NCI-H1105 treated with DMSO at 0.1 percent for 48 hours (cell line): Measurements from ENCODE around the gene PRKCE.

ENCODE experiments used
- DNase-seq: peaks from one replicate; lab custom pipeline; 2025; lab: John Stamatoyannopoulos, UW

Gene PRKCE

GRCh38 chr2:46014911-46015654 lies 363.6 kb downstream of the PRKCE start:
- no peak for DNase-seq

GRCh38 chr2:46015671-46016070 lies 364.2 kb downstream of the PRKCE start:
- DNase-seq = no peak

- no peak for DNase-seq
Measured at GRCh38 chr2:46016091-46016490, 364.6 kb downstream of the PRKCE start.

GRCh38 chr2:46018773-46019591 lies 367.5 kb downstream of the PRKCE start:
- no peak for DNase-seq

GRCh38 chr2:46020416-46020815 lies 368.9 kb downstream of the PRKCE start:
- DNase-seq = no peak

- no peak for DNase-seq
Measured at GRCh38 chr2:46023165-46023854, 371.8 kb downstream of the PRKCE start.

GRCh38 chr2:46024146-46024779 lies 372.8 kb downstream of the PRKCE start:
- no peak for DNase-seq

- no peak for DNase-seq
Measured at GRCh38 chr2:46025081-46025480, 373.6 kb downstream of the PRKCE start.

GRCh38 chr2:46025676-46026075 lies 374.2 kb downstream of the PRKCE start:
- no peak for DNase-seq

- no peak for DNase-seq
Measured at GRCh38 chr2:46026431-46026830, 375.0 kb downstream of the PRKCE start.

- DNase-seq = peak; percentile 24
Measured at GRCh38 chr2:46029332-46029811, 377.9 kb downstream of the PRKCE start.

GRCh38 chr2:46030330-46030729 lies 378.9 kb downstream of the PRKCE start:
- no peak for DNase-seq

GRCh38 chr2:46032161-46032813 lies 380.8 kb downstream of the PRKCE start:
- DNase-seq = no peak

GRCh38 chr2:46032996-46033395 lies 381.5 kb downstream of the PRKCE start:
- no peak for DNase-seq

- DNase-seq = no peak
Measured at GRCh38 chr2:46034535-46034934, 383.1 kb downstream of the PRKCE start.

- DNase-seq = no peak
Measured at GRCh38 chr2:46036929-46037328, 385.5 kb downstream of the PRKCE start.

GRCh38 chr2:46039543-46040303 lies 388.2 kb downstream of the PRKCE start:
- DNase-seq = no peak

GRCh38 chr2:46040563-46041155 lies 389.2 kb downstream of the PRKCE start:
- DNase-seq = no peak

- DNase-seq = no peak
Measured at GRCh38 chr2:46041434-46041833, 390.0 kb downstream of the PRKCE start.

- no peak for DNase-seq
Measured at GRCh38 chr2:46042207-46042637, 390.7 kb downstream of the PRKCE start.
